NOMO-1 treated with dmso at 0.1 percent for 144 hours (cell line): ENCODE measurements around the gene SCP2.

Experiments
- DNase-seq: peaks from one replicate; lab custom pipeline; 2025; ENCODE audit not compliant: unreplicated experiment; lab: John Stamatoyannopoulos, UW

Gene SCP2

DNA sequence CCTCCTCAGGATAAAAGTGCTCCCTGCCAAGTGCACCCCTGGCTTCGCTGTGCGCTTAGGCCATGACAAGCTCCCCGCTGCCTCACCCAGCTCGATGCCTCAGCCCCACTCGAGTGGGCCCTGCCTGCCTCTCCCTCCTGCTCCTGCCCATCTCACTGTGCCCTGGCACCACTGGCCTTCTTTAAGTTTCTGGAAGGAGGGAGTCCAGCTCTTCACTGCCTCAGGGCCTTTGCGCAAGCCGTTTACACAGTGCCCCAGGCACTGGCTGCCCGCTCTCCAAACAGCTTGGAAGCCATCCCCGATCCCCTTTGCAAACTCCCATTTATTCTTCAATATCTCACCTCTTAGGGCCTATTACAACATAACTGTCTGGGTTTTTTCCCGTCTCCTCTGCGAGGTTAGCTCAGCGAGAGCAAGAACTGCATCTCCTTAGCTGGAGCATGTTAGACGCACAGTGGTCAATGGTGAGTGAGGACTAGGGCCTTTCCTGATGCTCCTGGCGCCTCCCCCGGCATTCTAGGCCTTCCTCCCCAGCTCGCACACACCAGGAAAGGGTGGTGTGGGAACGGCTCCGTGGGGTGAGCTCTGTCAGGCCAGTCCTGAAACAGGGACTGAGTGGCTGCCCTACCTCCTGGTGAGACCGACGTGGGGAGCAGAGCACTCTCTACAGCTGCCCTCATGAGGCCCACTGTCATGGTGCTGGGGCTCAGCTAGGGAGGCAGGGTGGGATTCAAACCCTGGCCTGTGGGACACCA lies 166.9 kb downstream of the SCP2 start:
- DNase-seq = no peak

DNA sequence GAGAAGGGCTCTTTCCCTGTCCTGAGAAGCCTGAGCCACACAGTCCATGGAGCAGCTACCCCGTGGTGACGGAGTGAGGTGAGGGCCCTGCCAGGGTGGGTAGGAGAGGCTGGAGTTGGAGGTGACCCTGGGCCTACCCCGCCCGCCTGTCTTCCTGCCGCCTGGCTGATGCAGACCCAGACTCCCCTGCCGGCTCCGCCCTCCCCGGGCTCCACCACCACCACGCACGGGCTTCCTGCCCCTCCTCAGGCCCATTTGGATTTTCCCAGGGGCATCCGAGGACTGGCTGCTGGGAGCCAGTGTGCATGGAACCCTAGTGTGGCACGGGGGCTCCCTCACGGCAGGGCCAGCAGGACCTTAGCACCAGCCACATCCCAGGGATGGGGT lies 167.4 kb downstream of the SCP2 start:
- no peak for DNase-seq
